A549 (cell line): ENCODE data around the gene PSMB5. TPM values are rescaled to one million over a fixed set of nuclear protein-coding genes. Genes with fewer than 3 reads are reported as not detected.

Experiments used
- ATAC-seq, 2 experiments: fragments of 200-7000 bp in 1 of 2; fragments of >200 bp in 1 of 2; cut with Nextera tagmentation in 1 of 2; cut with Tn5 transposase in 1 of 2; 3 replicates each; pipeline versions ENCODE4 v1.8.0 to v1.9.1; 2018 to 2020; ENCODE audit warnings: mild to moderate bottlenecking in 1 of 2, moderate library complexity in 1 of 2
- CTCF ChIA-PET: fragments of 300-600 bp; sonication (Branson Sonifier 250); formaldehyde crosslinking; extraction: SDS; loops from one replicate; lab custom pipeline; 2021; ENCODE audit warnings: antibody characterized with exemption, inconsistent platforms; lab: Yijun Ruan, JAX
- POLR2A ChIA-PET: fragments of 350-600 bp; formaldehyde crosslinking; extraction: SDS; loops from one replicate; lab custom pipeline; 2021; ENCODE audit warnings: antibody characterized with exemption, inconsistent platforms; lab: Yijun Ruan, JAX
- DNase-seq, 2 experiments: peaks; one replicate each; pipeline versions ENCODE4 v3.0.0 to v3.0.0-alpha.2; 2011 to 2016; ENCODE audit warnings: low read depth in 1 of 2, low spot score in 1 of 2
- FAIRE-seq: peaks from 2 replicates; lab custom pipeline; 2011; peaks lifted over from hg19 to GRCh38; lab: Jason Lieb, UNC
- H3K27ac ChIP-seq, 2 experiments: fragments of >200 bp; sonication (Bioruptor Twin); formaldehyde crosslinking; 3 replicates each; pipeline ENCODE4 v1.5.1; 2016 to 2017
- H3K4me1 ChIP-seq: fragments of >200 bp; sonication (Bioruptor Twin); formaldehyde crosslinking; 3 replicates; pipeline ENCODE4 v1.6.1; 2016
- H3K4me2 ChIP-seq: fragments of >200 bp; sonication (Bioruptor Twin); formaldehyde crosslinking; 3 replicates; pipeline ENCODE4 v1.6.1; 2016
- H3K4me3 ChIP-seq: fragments of >200 bp; sonication (Bioruptor Twin); formaldehyde crosslinking; 3 replicates; pipeline ENCODE4 v1.5.1; 2016
- H3K9me3 ChIP-seq: fragments of >200 bp; sonication (Bioruptor Twin); formaldehyde crosslinking; 3 replicates; pipeline ENCODE4 v1.6.1; 2016
- CHD2 ChIP-seq: fragments of 150-350 bp; IDR thresholded peaks from 2 replicates; pipeline ENCODE4 v1.6.1; 2014; ENCODE audit warnings: low read length; ENCODE audit not compliant: partially characterized antibody
- E2F6 ChIP-seq: IDR thresholded peaks from 2 replicates; pipeline ENCODE4 v1.6.1; 2012; ENCODE audit warnings: low read depth, borderline replicate concordance
- FOXS1 ChIP-seq: fragments of 250-450 bp; sonication (Bioruptor Pico); IDR thresholded peaks from 2 replicates; pipeline ENCODE4 v1.5.0; 2020; ENCODE audit warnings: mild to moderate bottlenecking, moderate library complexity
- MAFK ChIP-seq: fragments of 450-650 bp; IDR thresholded peaks from 2 replicates; pipeline ENCODE4 v1.6.1; 2014; ENCODE audit not compliant: partially characterized antibody
- MAZ ChIP-seq: fragments of 150-350 bp; IDR thresholded peaks from 2 replicates; pipeline ENCODE4 v1.6.1; 2014; ENCODE audit warnings: antibody characterized with exemption, low read depth, low read length, borderline replicate concordance
- NPAS2 ChIP-seq: fragments of 250-450 bp; sonication (Bioruptor Pico); IDR thresholded peaks from 2 replicates; pipeline ENCODE4 v1.8.0; 2022; ENCODE audit warnings: mild to moderate bottlenecking, moderate library complexity, borderline replicate concordance
- RARB ChIP-seq: fragments of 250-450 bp; sonication (Bioruptor Pico); IDR thresholded peaks from 2 replicates; pipeline ENCODE4 v1.8.0; 2021; ENCODE audit warnings: mild to moderate bottlenecking, moderate library complexity
- RFX5 ChIP-seq: fragments of 450-650 bp; IDR thresholded peaks from 2 replicates; pipeline ENCODE4 v1.7.1; 2014; ENCODE audit warnings: antibody characterized with exemption, mild to moderate bottlenecking, moderate library complexity
- TFCP2L1 ChIP-seq: fragments of 250-450 bp; sonication (Bioruptor Pico); IDR thresholded peaks from 2 replicates; pipeline ENCODE4 v1.5.0; 2021; ENCODE audit warnings: mild to moderate bottlenecking
- TP53 ChIP-seq: fragments of 250-450 bp; sonication (Bioruptor Pico); IDR thresholded peaks from 2 replicates; pipeline ENCODE4 v1.5.0; 2021; ENCODE audit warnings: mild to moderate bottlenecking, moderate library complexity
- WGBS: methylation state at CpG from one replicate; pipeline ENCODE4 v1.1.6; 2017; ENCODE audit errors: missing lambda C conversion rate; 5-methylcytosine and 5-hydroxymethylcytosine counted together
- polyA plus RNA-seq, 4 experiments: library from polyadenylated mRNA; depleted of rRNA in 3 of 4; stranded (reverse); fragments of >200 nt; fragmentation: RNase III in 1 of 4; extraction: RNeasy Plus Mini Kit Qiagen cat#74134 plus additional on column Dnase treatment in 1 of 4; gene quantifications; 2 replicates in 3 of 4; 3 replicates in 1 of 4; pipeline ENCODE4 v1.2.3, GENCODE V29; 2011 to 2017
- TF ChIP-seq, protein P1 (sequence below): fragments of 150-350 bp; IDR thresholded peaks from 2 replicates; pipeline ENCODE4 v1.6.1; 2014; ENCODE audit warnings: low read depth, mild to moderate bottlenecking, low read length
- TF ChIP-seq, protein P2 (sequence below): fragments of 250-450 bp; sonication (Bioruptor Pico); IDR thresholded peaks from 2 replicates; pipeline ENCODE4 v1.5.0; 2020; ENCODE audit warnings: low read depth, mild to moderate bottlenecking, moderate library complexity

The PSMB5 gene
- polyA plus RNA-seq, 2 of the 4 experiments (the other 2 are of a cell fraction) = 283 to 365 TPM

DNA sequence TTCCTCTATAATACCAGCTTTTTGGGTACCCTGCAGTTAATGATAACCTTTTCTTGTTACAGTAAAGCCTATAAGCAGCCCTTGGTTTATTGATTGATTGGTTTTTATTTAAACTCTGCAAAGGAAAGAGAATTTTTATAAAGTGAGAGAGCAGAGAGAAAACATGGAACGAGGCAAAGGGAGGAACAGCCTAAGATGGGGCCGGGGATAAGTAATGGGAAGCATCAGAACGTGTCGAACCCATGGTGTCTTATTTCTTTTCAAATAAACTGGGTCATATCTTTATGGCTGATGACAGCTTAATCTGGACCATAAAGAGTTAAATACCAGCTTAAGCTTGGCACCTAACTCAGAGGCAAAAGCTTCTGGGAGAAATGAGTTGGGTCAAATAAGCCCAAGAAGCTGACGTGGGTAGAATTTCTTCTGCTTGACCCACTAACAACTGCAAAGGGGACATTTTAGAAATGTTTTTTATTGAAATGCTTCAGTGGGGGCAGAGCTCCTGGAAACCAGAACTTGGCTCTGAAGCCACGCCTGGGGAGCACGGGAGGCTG is 12.7 kb downstream of the PSMB5 start:
- ChIA-PET POLR2A (interaction anchor here (0.5 kb wide), 1 partner anchor 46 kb away, joined by 3 read pairs; no protein-coding TSS in a partner anchor), CTCF (interaction anchor here (0.5 to 4.2 kb wide), 11 partner anchors 9 to 75 kb away, joined by 3 to 19 read pairs (median 4); partner anchors contain the start of gene CDH24)
- Histone ChIP-seq H3K4me1 (no peaks in the 10 kb centered on the region), H3K4me2 (no peak overlapping the region), H3K4me3 (no peak overlapping the region), H3K27ac (no peak overlapping the region), H3K9me3 (no peaks in the 10 kb centered on the region)
- TF ChIP-seq RFX5 = no peak
- TF ChIP-seq MAZ = no peak
- no peak for TF ChIP-seq TFCP2L1
- TF ChIP-seq, protein P1, sequence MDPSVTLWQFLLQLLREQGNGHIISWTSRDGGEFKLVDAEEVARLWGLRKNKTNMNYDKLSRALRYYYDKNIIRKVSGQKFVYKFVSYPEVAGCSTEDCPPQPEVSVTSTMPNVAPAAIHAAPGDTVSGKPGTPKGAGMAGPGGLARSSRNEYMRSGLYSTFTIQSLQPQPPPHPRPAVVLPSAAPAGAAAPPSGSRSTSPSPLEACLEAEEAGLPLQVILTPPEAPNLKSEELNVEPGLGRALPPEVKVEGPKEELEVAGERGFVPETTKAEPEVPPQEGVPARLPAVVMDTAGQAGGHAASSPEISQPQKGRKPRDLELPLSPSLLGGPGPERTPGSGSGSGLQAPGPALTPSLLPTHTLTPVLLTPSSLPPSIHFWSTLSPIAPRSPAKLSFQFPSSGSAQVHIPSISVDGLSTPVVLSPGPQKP = no peak
- TF ChIP-seq, protein P2, sequence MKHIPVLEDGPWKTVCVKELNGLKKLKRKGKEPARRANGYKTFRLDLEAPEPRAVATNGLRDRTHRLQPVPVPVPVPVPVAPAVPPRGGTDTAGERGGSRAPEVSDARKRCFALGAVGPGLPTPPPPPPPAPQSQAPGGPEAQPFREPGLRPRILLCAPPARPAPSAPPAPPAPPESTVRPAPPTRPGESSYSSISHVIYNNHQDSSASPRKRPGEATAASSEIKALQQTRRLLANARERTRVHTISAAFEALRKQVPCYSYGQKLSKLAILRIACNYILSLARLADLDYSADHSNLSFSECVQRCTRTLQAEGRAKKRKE (CRISPR knock-in tag) = no peak
- no peak for TF ChIP-seq NPAS2 (CRISPR knock-in tag)
- no peak for TF ChIP-seq CHD2
- ATAC-seq (no peak), FAIRE-seq (no peak), DNase-seq (no peak)
- WGBS = 68% methylated on average over 7 of the region's 7 CpGs

GRCh38 chr14:23021434-23021833 is 13.3 kb downstream of the PSMB5 start:
- TF ChIP-seq MAFK = no peak
- no peak for TF ChIP-seq CHD2
- no peak for TF ChIP-seq E2F6
- no peak for TF ChIP-seq TFCP2L1
- no peak for TF ChIP-seq RARB (CRISPR knock-in tag)
- DNase-seq = no peak
- Histone ChIP-seq H3K4me3 (no peak overlapping the region), H3K4me2 (no peak overlapping the region), H3K4me1 (no peaks in the 10 kb centered on the region), H3K27ac (no peak overlapping the region), H3K9me3 (no peaks in the 10 kb centered on the region)
- POLR2A ChIA-PET = no interaction called here
- ATAC-seq = no peak
- FAIRE-seq = no peak
- WGBS = 91% methylated on average over 9 of the region's 9 CpGs
- CTCF ChIA-PET = interaction anchor here (0.8 to 4.2 kb wide), 11 partner anchors 8 to 55 kb away, joined by 3 to 19 read pairs (median 5); partner anchors contain the start of gene CDH24

DNA sequence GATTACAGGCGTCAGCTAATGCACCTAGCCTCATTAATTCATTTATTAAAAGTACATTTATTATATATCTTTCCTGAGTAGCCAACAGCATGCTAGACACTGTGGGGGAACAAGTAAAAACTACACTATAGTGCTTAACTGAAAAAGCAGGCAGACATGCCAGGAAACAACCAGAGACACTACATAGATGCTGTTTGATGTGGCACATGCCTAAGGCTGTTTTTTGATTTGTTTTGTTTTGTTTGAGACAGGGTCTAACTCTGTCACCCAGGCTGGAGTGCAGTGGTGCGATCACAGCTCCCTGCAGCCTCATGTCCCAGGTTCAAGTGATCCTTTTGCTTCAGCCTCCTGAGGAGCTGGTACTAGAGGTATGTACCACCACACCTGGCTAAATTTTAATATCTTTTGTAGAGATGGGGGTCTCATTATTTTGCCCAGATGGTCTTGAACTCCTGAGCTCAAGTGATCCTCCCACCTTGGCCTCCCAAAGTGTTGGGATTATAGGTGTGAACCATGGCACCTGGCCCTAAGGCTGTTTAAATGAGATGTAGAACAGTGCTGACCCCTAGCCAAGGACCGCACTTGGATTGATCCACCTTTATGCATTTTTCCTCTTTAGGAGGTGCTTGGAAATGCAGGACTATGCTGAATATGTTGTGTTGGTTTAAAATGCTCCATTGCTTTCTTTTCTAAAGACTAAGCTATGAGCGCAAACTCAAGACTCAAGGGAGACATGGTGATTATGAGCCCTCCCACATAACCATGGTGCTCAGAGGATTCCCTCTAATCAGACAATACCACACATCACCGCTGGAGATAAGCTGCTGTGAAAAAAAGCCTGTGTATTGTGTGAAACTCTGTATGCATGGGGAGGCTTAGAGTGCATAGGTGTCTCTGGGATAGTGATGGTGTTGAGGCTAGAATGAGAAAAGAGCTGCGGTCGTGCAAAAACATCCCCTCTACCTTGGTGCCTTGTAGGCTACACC is 14.3 kb downstream of the PSMB5 start:
- 87% methylated on average over 7 of the region's 7 CpGs for WGBS
- Histone ChIP-seq H3K4me3 (no peak overlapping the region), H3K27ac (no peak overlapping the region), H3K4me1 (no peaks in the 10 kb centered on the region), H3K9me3 (no peaks in the 10 kb centered on the region), H3K4me2 (no peak overlapping the region)
- peak in 1 of 2 experiments; percentile 26; a peak in 2 of 6 replicates for ATAC-seq
- TF ChIP-seq FOXS1 (no peak), TP53 (no peak)
- TF ChIP-seq, protein P2 (CRISPR knock-in tag) = no peak
- FAIRE-seq = no peak
- ChIA-PET CTCF (interaction anchor here (0.8 to 4.2 kb wide), 11 partner anchors 8 to 91 kb away, joined by 3 to 19 read pairs (median 5); partner anchors contain the start of gene CDH24), POLR2A (no interaction called here)
- DNase-seq = no peak
